K562 (cell line): ENCODE results near the gene SECISBP2.

Experiments
- ADNP ChIP-seq: fragments of 200-800 bp; sonication (Bioruptor generic); IDR thresholded peaks from 2 replicates; pipeline ENCODE4 v1.6.1; 2016; ENCODE audit warnings: missing genetic modification characterization, missing compliant biosample characterization
- CEBPB ChIP-seq: fragments of 450-650 bp; IDR thresholded peaks from 2 replicates; pipeline ENCODE4 v1.6.1; 2016; ENCODE audit warnings: missing genetic modification characterization, missing compliant biosample characterization
- CREB1 ChIP-seq, 2 experiments: sonication (generic) in 1 of 2; formaldehyde crosslinking in 1 of 2; IDR thresholded peaks; 2 replicates each; pipeline versions ENCODE4 v1.6.1 to v1.8.0; 2012 to 2022; ENCODE audit warnings: inconsistent platforms in 1 of 2, mild to moderate bottlenecking in 1 of 2, missing genetic modification reagents in 1 of 2, moderate library complexity in 1 of 2
- EZH2 ChIP-seq: IDR thresholded peaks from 2 replicates; pipeline ENCODE4 v1.6.1; 2012; ENCODE audit warnings: low read depth, mild to moderate bottlenecking, inconsistent platforms, low read length, borderline replicate concordance
- MEIS2 ChIP-seq: fragments of 450-650 bp; IDR thresholded peaks from 2 replicates; pipeline ENCODE4 v1.6.1; 2014; ENCODE audit warnings: mild to moderate bottlenecking; ENCODE audit not compliant: partially characterized antibody
- NFE2 ChIP-seq: IDR thresholded peaks from 2 replicates; pipeline ENCODE4 v1.6.1; 2014; ENCODE audit warnings: antibody characterized with exemption, low read depth
- NFE2L1 ChIP-seq: fragments of 450-650 bp; IDR thresholded peaks from 2 replicates; pipeline ENCODE4 v1.6.1; 2016; ENCODE audit warnings: missing genetic modification characterization, low read depth, mild to moderate bottlenecking, missing compliant biosample characterization, moderate library complexity, borderline replicate concordance
- YY1 ChIP-seq, 3 experiments: IDR thresholded peaks; 2 replicates each; pipeline ENCODE4 v1.6.1; 2011; ENCODE audit warnings: low read length in 2 of 3, mild to moderate bottlenecking in 2 of 3, moderate library complexity in 2 of 3, borderline replicate concordance in 1 of 3, control low read depth in 1 of 3, low read depth in 1 of 3; ENCODE audit not compliant: insufficient read depth in 3 of 3, insufficient replicate concordance in 2 of 3, control insufficient read depth in 1 of 3, insufficient read length in 1 of 3; ENCODE audit errors: extremely low read depth in 1 of 3
- ZKSCAN1 ChIP-seq: fragments of 150-350 bp; IDR thresholded peaks from 2 replicates; pipeline ENCODE4 v1.6.1; 2016; ENCODE audit warnings: low read depth, low read length
- ZNF146 ChIP-seq: IDR thresholded peaks from one replicate; pipeline ENCODE4 v1.6.1; 2018; ENCODE audit warnings: missing compliant biosample characterization; ENCODE audit not compliant: unreplicated experiment
- ZNF232 ChIP-seq: sonication (generic); formaldehyde crosslinking; IDR thresholded peaks from 2 replicates; pipeline ENCODE4 v1.8.0; 2022; ENCODE audit warnings: mild to moderate bottlenecking, missing genetic modification reagents
- TF ChIP-seq, protein P1 (sequence below), 3 experiments: fragments of 200-800 bp in 1 of 3; fragments of 250-450 bp in 1 of 3; fragments of 450-650 bp in 1 of 3; sonication (Bioruptor Pico) in 1 of 3; sonication (Bioruptor generic) in 1 of 3; formaldehyde crosslinking in 1 of 3; IDR thresholded peaks; 2 replicates each; pipeline versions ENCODE4 v1.6.1 to v1.8.0; 2016 to 2022; ENCODE audit warnings: mild to moderate bottlenecking in 2 of 3, missing genetic modification characterization in 2 of 3, missing compliant biosample characterization in 1 of 3, moderate library complexity in 1 of 3
- TF ChIP-seq, protein P2 (sequence below): sonication (generic); formaldehyde crosslinking; IDR thresholded peaks from 2 replicates; pipeline ENCODE4 v1.8.0; 2022; ENCODE audit warnings: mild to moderate bottlenecking, missing genetic modification reagents
- TF ChIP-seq, protein P3 (sequence below): fragments of 450-650 bp; IDR thresholded peaks from 2 replicates; pipeline ENCODE4 v1.6.1; 2016

DNA sequence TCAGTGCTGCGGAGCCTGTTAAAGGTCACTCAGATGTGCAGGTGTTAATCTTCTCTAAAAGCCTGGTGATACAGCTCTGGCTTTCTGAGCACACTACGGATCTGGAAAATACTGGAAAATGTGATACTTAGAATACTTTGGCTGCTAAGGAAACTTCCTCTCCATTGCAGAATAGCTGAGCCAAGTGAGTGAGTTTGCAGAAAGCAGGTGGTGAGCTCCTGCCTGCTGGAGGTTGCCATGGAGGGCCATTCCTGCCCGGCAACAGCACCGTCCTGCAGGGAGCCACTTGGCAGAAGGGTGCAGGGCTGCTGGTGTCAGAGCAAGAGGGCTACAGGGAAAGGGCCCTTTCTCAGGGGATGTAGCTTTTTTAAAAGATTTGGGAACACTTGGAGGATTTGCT lies 40.7 kb downstream of the SECISBP2 start:
- TF ChIP-seq ADNP, result no peak
- TF ChIP-seq, protein P1, sequence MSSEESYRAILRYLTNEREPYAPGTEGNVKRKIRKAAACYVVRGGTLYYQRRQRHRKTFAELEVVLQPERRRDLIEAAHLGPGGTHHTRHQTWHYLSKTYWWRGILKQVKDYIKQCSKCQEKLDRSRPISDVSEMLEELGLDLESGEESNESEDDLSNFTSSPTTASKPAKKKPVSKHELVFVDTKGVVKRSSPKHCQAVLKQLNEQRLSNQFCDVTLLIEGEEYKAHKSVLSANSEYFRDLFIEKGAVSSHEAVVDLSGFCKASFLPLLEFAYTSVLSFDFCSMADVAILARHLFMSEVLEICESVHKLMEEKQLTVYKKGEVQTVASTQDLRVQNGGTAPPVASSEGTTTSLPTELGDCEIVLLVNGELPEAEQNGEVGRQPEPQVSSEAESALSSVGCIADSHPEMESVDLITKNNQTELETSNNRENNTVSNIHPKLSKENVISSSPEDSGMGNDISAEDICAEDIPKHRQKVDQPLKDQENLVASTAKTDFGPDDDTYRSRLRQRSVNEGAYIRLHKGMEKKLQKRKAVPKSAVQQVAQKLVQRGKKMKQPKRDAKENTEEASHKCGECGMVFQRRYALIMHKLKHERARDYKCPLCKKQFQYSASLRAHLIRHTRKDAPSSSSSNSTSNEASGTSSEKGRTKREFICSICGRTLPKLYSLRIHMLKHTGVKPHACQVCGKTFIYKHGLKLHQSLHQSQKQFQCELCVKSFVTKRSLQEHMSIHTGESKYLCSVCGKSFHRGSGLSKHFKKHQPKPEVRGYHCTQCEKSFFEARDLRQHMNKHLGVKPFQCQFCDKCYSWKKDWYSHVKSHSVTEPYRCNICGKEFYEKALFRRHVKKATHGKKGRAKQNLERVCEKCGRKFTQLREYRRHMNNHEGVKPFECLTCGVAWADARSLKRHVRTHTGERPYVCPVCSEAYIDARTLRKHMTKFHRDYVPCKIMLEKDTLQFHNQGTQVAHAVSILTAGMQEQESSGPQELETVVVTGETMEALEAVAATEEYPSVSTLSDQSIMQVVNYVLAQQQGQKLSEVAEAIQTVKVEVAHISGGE (CRISPR knock-in tag; IDR thresholded peaks at IDR 0.05), result no peak
- no peak for TF ChIP-seq EZH2
- no peak for TF ChIP-seq YY1 (IDR thresholded peaks at IDR 0.05; ENCODE audit: borderline replicate concordance in 1 of 3, control insufficient read depth in 1 of 3, extremely low read depth in 1 of 3, insufficient read depth in 3 of 3, insufficient read length in 1 of 3, insufficient replicate concordance in 2 of 3, low read depth in 1 of 3, low read length in 2 of 3)
- no peak for TF ChIP-seq NFE2
- TF ChIP-seq ZNF146, result no peak
- no peak for TF ChIP-seq ZNF232
- no peak for TF ChIP-seq CREB1 (IDR thresholded peaks at IDR 0.05)
- TF ChIP-seq CREB1 (CRISPR knock-in tag; IDR thresholded peaks at IDR 0.05), result no peak
- TF ChIP-seq ZKSCAN1, result no peak
- no peak for TF ChIP-seq MEIS2
- TF ChIP-seq, protein P2, sequence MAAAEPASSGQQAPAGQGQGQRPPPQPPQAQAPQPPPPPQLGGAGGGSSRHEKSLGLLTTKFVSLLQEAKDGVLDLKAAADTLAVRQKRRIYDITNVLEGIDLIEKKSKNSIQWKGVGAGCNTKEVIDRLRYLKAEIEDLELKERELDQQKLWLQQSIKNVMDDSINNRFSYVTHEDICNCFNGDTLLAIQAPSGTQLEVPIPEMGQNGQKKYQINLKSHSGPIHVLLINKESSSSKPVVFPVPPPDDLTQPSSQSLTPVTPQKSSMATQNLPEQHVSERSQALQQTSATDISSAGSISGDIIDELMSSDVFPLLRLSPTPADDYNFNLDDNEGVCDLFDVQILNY (CRISPR knock-in tag), result no peak
- TF ChIP-seq, protein P3, sequence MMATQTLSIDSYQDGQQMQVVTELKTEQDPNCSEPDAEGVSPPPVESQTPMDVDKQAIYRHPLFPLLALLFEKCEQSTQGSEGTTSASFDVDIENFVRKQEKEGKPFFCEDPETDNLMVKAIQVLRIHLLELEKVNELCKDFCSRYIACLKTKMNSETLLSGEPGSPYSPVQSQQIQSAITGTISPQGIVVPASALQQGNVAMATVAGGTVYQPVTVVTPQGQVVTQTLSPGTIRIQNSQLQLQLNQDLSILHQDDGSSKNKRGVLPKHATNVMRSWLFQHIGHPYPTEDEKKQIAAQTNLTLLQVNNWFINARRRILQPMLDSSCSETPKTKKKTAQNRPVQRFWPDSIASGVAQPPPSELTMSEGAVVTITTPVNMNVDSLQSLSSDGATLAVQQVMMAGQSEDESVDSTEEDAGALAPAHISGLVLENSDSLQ, result no peak
- TF ChIP-seq NFE2L1 (tag), result no peak
- TF ChIP-seq CEBPB (tag), result no peak
